HepG2 (cell line): Measurements from ENCODE around the gene SMO. TPM values are rescaled to one million over a fixed set of nuclear protein-coding genes. Genes with fewer than 3 reads are reported as not detected.

ENCODE experiments used
- ARNT2 ChIP-seq: sonication (generic); formaldehyde crosslinking; IDR thresholded peaks from 2 replicates; pipeline ENCODE4 v1.8.0; 2022; ENCODE audit warnings: mild to moderate bottlenecking, low read depth, missing genetic modification reagents, moderate library complexity
- ARNTL ChIP-seq: sonication (generic); formaldehyde crosslinking; IDR thresholded peaks from 2 replicates; pipeline ENCODE4 v1.4.0; 2020; ENCODE audit warnings: mild to moderate bottlenecking, missing genetic modification reagents
- EP300 ChIP-seq, 3 experiments: sonication (generic) in 1 of 3; formaldehyde crosslinking in 1 of 3; IDR thresholded peaks; 2 replicates each; pipeline versions ENCODE4 v1.5.1 to v1.6.1; 2011 to 2020; ENCODE audit warnings: low read depth in 2 of 3, low read length in 2 of 3, borderline replicate concordance in 1 of 3, improper control_type of control experiment in 1 of 3, mild to moderate bottlenecking in 1 of 3, missing genetic modification reagents in 1 of 3, moderate library complexity in 1 of 3
- NRL ChIP-seq: sonication (generic); formaldehyde crosslinking; IDR thresholded peaks from 2 replicates; pipeline ENCODE4 v1.5.0; 2020; ENCODE audit warnings: missing genetic modification reagents, mild to moderate bottlenecking, moderate library complexity, borderline replicate concordance
- RBFOX2 ChIP-seq: fragments of 200-400 bp; formaldehyde crosslinking; IDR thresholded peaks from 2 replicates; pipeline ENCODE4 v1.6.1; 2017; ENCODE audit warnings: low read depth, mild to moderate bottlenecking, low read length
- RBM39 ChIP-seq: fragments of 200-400 bp; formaldehyde crosslinking; IDR thresholded peaks from one replicate; pipeline ENCODE4 v1.6.1; 2018; ENCODE audit warnings: antibody characterized with exemption, mild to moderate bottlenecking, low read depth, low read length; ENCODE audit not compliant: poor library complexity, severe bottlenecking
- SOX6 ChIP-seq, 2 experiments: fragments of 450-650 bp in 1 of 2; sonication (generic) in 1 of 2; formaldehyde crosslinking in 1 of 2; IDR thresholded peaks; 2 replicates each; pipeline versions ENCODE4 v1.4.0 to v1.6.1; 2017 to 2020; ENCODE audit warnings: antibody characterized with exemption in 1 of 2, mild to moderate bottlenecking in 1 of 2, missing genetic modification reagents in 1 of 2
- THAP11 ChIP-seq: IDR thresholded peaks from 2 replicates; pipeline ENCODE4 v1.6.1; 2016; ENCODE audit warnings: missing biosample characterization, missing genetic modification reagents
- XRCC5 ChIP-seq: fragments of 200-400 bp; formaldehyde crosslinking; optimal IDR thresholded peaks from 2 replicates; pipeline ENCODE3; 2017; ENCODE audit warnings: mild to moderate bottlenecking, low read length
- ZFY ChIP-seq: sonication (generic); formaldehyde crosslinking; IDR thresholded peaks from 2 replicates; pipeline ENCODE4 v1.4.0; 2020; ENCODE audit warnings: missing genetic modification reagents
- ZFYVE20 ChIP-seq: sonication (generic); formaldehyde crosslinking; IDR thresholded peaks from 2 replicates; pipeline ENCODE4 v1.8.0; 2023; ENCODE audit warnings: low read depth, mild to moderate bottlenecking, moderate library complexity, missing genetic modification reagents, borderline replicate concordance
- ZNF10 ChIP-seq: sonication (generic); formaldehyde crosslinking; IDR thresholded peaks from 2 replicates; pipeline ENCODE4 v1.4.0; 2020; ENCODE audit warnings: mild to moderate bottlenecking, low read depth, missing genetic modification reagents, borderline replicate concordance
- ZNF329 ChIP-seq: sonication (generic); formaldehyde crosslinking; IDR thresholded peaks from 2 replicates; pipeline ENCODE4 v1.9.0; 2021; ENCODE audit warnings: low read depth, mild to moderate bottlenecking, missing genetic modification reagents
- ZNF383 ChIP-seq: sonication (generic); formaldehyde crosslinking; IDR thresholded peaks from 2 replicates; pipeline ENCODE4 v1.4.0; 2020; ENCODE audit warnings: missing genetic modification reagents, mild to moderate bottlenecking, borderline replicate concordance
- ZNF772 ChIP-seq: sonication (generic); formaldehyde crosslinking; IDR thresholded peaks from 2 replicates; pipeline ENCODE4 v1.5.0; 2020; ENCODE audit warnings: mild to moderate bottlenecking, missing genetic modification reagents
- ZNF776 ChIP-seq: sonication (generic); formaldehyde crosslinking; IDR thresholded peaks from 2 replicates; pipeline ENCODE4 v1.4.0; 2020; ENCODE audit warnings: mild to moderate bottlenecking, missing genetic modification reagents
- ZSCAN12 ChIP-seq: sonication (generic); formaldehyde crosslinking; IDR thresholded peaks from 2 replicates; pipeline ENCODE4 v1.9.0; 2021; ENCODE audit warnings: mild to moderate bottlenecking, missing genetic modification reagents
- polyA plus RNA-seq, 8 experiments: library from polyadenylated mRNA; depleted of rRNA in 3 of 8; stranded (reverse) in 7 of 8; unstranded in 1 of 8; fragments of >200 nt; fragmentation: Illumina TruSeq in 4 of 8; extraction: Trizol in 4 of 8; gene quantifications; 2 replicates each; pipeline versions ENCODE4 v1.2.1 to v1.2.3, GENCODE V29; 2011 to 2016; ENCODE audit warnings: low read depth in 4 of 8, missing spikeins in 1 of 8, mixed read lengths in 1 of 8; ENCODE audit not compliant: insufficient read depth in 1 of 8
- total RNA-seq, 5 experiments: library from RNA; depleted of rRNA; stranded (reverse); fragments of >200 nt; fragmentation: Illumina TruSeq; extraction: Trizol; gene quantifications; 2 replicates each; pipeline ENCODE4 v1.2.3, GENCODE V29; 2016; ENCODE audit warnings: low read depth in 1 of 5
- TF ChIP-seq, protein P1 (sequence below): sonication (generic); formaldehyde crosslinking; IDR thresholded peaks from 2 replicates; pipeline ENCODE4 v1.5.1; 2020; ENCODE audit warnings: mild to moderate bottlenecking, missing genetic modification reagents, moderate library complexity

Gene SMO
- total and polyA plus RNA-seq, 2 of the 13 experiments (the other 11 are each of a cell fraction or from before 2014, with no cell fraction given) = 23.8 to 32.3 TPM

DNA sequence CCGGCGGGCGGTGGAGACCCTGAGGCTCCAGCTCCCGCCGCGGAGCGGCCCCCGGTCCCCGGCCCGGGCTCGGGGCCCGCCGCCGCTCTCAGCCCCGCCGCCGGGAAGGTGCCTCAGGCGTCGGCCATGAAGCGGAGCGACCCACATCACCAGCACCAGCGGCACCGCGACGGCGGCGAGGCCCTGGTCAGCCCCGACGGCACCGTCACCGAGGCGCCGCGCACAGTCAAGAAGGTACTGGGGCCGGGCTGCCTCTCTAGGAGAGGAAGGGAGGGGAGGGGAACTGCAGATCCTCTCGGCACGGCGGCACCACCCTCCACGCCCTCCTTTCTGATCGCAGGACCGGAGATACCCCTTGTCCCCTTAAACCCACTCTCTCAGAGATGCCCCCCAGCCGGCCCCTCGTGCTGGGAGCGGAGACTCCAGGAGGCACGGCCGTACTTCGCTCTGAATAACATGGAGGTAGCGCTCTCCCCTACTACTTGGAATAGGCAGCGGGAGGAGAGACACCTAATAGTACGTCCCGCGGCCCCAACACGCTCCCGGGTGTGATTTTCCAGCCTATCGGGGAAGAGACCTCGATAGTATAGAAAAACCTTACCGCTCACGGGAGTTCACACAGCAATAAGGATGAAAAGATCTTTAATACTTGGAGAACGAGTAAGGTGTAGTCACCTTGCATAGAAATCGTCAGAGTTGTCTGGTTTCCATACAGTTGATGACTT lies 36.9 kb downstream of the SMO start (continued):
- TF ChIP-seq SOX6 (IDR thresholded peaks at IDR 0.05) (no peak), SOX6 (CRISPR knock-in tag; IDR thresholded peaks at IDR 0.05) (0 out of 2 replicates have a peak, but pooled peaks have one; percentile 13), ZNF10 (CRISPR knock-in tag) (no peak), ZNF329 (CRISPR knock-in tag) (0 out of 2 replicates have a peak, but pooled peaks have one; percentile 33), ZNF776 (0 out of 2 replicates have a peak, but pooled peaks have one; percentile 19), ZFYVE20 (0 out of 2 replicates have a peak, but pooled peaks have one; percentile 2), ZSCAN12 (CRISPR knock-in tag) (no peak), THAP11 (CRISPR knock-in tag) (0 out of 2 replicates have a peak, but pooled peaks have one; percentile 8), RBFOX2 (peak; percentile 45; the same call in 1 of the 2 replicates), NRL (peak; percentile 80; the same call in 1 of the 2 replicates), ARNTL (CRISPR knock-in tag) (0 out of 2 replicates have a peak, but pooled peaks have one; percentile 24), EP300 (IDR thresholded peaks at IDR 0.05; ENCODE audit: low read depth in 2 of 2, low read length in 2 of 2) (no peak), EP300 (CRISPR knock-in tag; IDR thresholded peaks at IDR 0.05; ENCODE audit: borderline replicate concordance) (no peak), XRCC5 (peak; percentile 16), RBM39 (no peak), ARNT2 (0 out of 2 replicates have a peak, but pooled peaks have one; percentile 7), ZNF383 (CRISPR knock-in tag) (0 out of 2 replicates have a peak, but pooled peaks have one; percentile 59), ZNF772 (CRISPR knock-in tag) (peak; percentile 38; the same call in 1 of the 2 replicates), ZFY (peak; percentile 49; the same call in 1 of the 2 replicates)
- TF ChIP-seq, protein P1, sequence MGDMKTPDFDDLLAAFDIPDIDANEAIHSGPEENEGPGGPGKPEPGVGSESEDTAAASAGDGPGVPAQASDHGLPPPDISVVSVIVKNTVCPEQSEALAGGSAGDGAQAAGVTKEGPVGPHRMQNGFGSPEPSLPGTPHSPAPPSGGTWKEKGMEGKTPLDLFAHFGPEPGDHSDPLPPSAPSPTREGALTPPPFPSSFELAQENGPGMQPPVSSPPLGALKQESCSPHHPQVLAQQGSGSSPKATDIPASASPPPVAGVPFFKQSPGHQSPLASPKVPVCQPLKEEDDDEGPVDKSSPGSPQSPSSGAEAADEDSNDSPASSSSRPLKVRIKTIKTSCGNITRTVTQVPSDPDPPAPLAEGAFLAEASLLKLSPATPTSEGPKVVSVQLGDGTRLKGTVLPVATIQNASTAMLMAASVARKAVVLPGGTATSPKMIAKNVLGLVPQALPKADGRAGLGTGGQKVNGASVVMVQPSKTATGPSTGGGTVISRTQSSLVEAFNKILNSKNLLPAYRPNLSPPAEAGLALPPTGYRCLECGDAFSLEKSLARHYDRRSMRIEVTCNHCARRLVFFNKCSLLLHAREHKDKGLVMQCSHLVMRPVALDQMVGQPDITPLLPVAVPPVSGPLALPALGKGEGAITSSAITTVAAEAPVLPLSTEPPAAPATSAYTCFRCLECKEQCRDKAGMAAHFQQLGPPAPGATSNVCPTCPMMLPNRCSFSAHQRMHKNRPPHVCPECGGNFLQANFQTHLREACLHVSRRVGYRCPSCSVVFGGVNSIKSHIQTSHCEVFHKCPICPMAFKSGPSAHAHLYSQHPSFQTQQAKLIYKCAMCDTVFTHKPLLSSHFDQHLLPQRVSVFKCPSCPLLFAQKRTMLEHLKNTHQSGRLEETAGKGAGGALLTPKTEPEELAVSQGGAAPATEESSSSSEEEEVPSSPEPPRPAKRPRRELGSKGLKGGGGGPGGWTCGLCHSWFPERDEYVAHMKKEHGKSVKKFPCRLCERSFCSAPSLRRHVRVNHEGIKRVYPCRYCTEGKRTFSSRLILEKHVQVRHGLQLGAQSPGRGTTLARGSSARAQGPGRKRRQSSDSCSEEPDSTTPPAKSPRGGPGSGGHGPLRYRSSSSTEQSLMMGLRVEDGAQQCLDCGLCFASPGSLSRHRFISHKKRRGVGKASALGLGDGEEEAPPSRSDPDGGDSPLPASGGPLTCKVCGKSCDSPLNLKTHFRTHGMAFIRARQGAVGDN = peak; percentile 59
